GM18867 (cell line): Measurements from ENCODE around the gene AHCYL2.
"Not testable (repeated sequence)": the region's sequence is repeated elsewhere in the genome, so short reads cannot be mapped to it uniquely, and the experiment has no call there.

Source experiments
- ATAC-seq: cut with Tn5 transposase; IDR thresholded peaks from one replicate; pipeline ENCODE4 v1.9.1; 2021; ENCODE audit warnings: mild to moderate bottlenecking, moderate library complexity; ENCODE audit not compliant: unreplicated experiment

The AHCYL2 gene

GRCh38 chr7:129444776-129445175 lies 219.9 kb downstream of the AHCYL2 start:
- not testable (repeated sequence) for ATAC-seq

- ATAC-seq = not testable (repeated sequence)
Measured at GRCh38 chr7:129446925-129447324, 222.1 kb downstream of the AHCYL2 start.

GRCh38 chr7:129447445-129447844 lies 222.6 kb downstream of the AHCYL2 start:
- not testable (repeated sequence) for ATAC-seq

- not testable (repeated sequence) for ATAC-seq
Measured at GRCh38 chr7:129448608-129449007, 223.8 kb downstream of the AHCYL2 start.

GRCh38 chr7:129450295-129450694 lies 225.5 kb downstream of the AHCYL2 start:
- no peak for ATAC-seq

GRCh38 chr7:129452589-129453231 lies 227.9 kb downstream of the AHCYL2 start:
- ATAC-seq = no peak

GRCh38 chr7:129453510-129454248 lies 228.8 kb downstream of the AHCYL2 start:
- no peak for ATAC-seq

GRCh38 chr7:129454249-129454551 lies 229.4 kb downstream of the AHCYL2 start:
- ATAC-seq = no peak

GRCh38 chr7:129456421-129456820 lies 231.6 kb downstream of the AHCYL2 start:
- no peak for ATAC-seq

GRCh38 chr7:129457101-129457500 lies 232.3 kb downstream of the AHCYL2 start:
- ATAC-seq = no peak

GRCh38 chr7:129458171-129458570 lies 233.3 kb downstream of the AHCYL2 start:
- no peak for ATAC-seq

- no peak for ATAC-seq
Measured at GRCh38 chr7:129461809-129462208, 237.0 kb downstream of the AHCYL2 start.

GRCh38 chr7:129462420-129462819 lies 237.6 kb downstream of the AHCYL2 start:
- ATAC-seq = no peak

- ATAC-seq = no peak
Measured at GRCh38 chr7:129464194-129464593, 239.4 kb downstream of the AHCYL2 start.

GRCh38 chr7:129465080-129465479 lies 240.2 kb downstream of the AHCYL2 start:
- ATAC-seq = no peak

- ATAC-seq = no peak
Measured at GRCh38 chr7:129466796-129467195, 242.0 kb downstream of the AHCYL2 start.

- ATAC-seq = no peak
Measured at GRCh38 chr7:129468087-129468486, 243.3 kb downstream of the AHCYL2 start.

GRCh38 chr7:129468547-129468946 lies 243.7 kb downstream of the AHCYL2 start:
- ATAC-seq = peak; percentile 46

GRCh38 chr7:129469930-129470329 lies 245.1 kb downstream of the AHCYL2 start:
- no peak for ATAC-seq

- no peak for ATAC-seq
Measured at GRCh38 chr7:129470411-129470810, 245.6 kb downstream of the AHCYL2 start.

- no peak for ATAC-seq
Measured at GRCh38 chr7:129471402-129471827, 246.6 kb downstream of the AHCYL2 start.

- not testable (repeated sequence) for ATAC-seq
Measured at GRCh38 chr7:129475931-129476330, 251.1 kb downstream of the AHCYL2 start.

GRCh38 chr7:129476398-129476797 lies 251.6 kb downstream of the AHCYL2 start:
- ATAC-seq = not testable (repeated sequence)
